H9 (cell line): Measurements from ENCODE around the gene KAT6B. TPM values are rescaled to one million over a fixed set of nuclear protein-coding genes. Genes with fewer than 3 reads are reported as not detected.

Source experiments
- DNase-seq: peaks from one replicate; pipeline ENCODE4 v3.0.0-alpha.2; 2017
- H2AFZ ChIP-seq: one replicate; pipeline ENCODE4 v1.6.1; 2013; ENCODE audit warnings: mild to moderate bottlenecking, low read length, control low read depth, moderate library complexity
- H2AK5ac ChIP-seq: 2 replicates; pipeline ENCODE4 v1.6.1; 2013; ENCODE audit warnings: low read length, control low read depth, mixed read lengths; ENCODE audit not compliant: insufficient read length
- H2BK120ac ChIP-seq: one replicate; pipeline ENCODE4 v1.6.1; 2013; ENCODE audit warnings: low read depth, mild to moderate bottlenecking, low read length, control low read depth, inconsistent platforms; ENCODE audit not compliant: poor library complexity, severe bottlenecking
- H2BK12ac ChIP-seq: 2 replicates; pipeline ENCODE4 v1.6.1; 2013; ENCODE audit warnings: low read length, control low read depth, mixed read lengths, low read depth; ENCODE audit not compliant: insufficient read length
- H2BK15ac ChIP-seq: 2 replicates; pipeline ENCODE4 v1.6.1; 2013; ENCODE audit warnings: low read depth, low read length, control low read depth
- H2BK20ac ChIP-seq: one replicate; pipeline ENCODE4 v1.6.1; 2013; ENCODE audit warnings: low read depth, mild to moderate bottlenecking, low read length, control low read depth, inconsistent platforms; ENCODE audit not compliant: poor library complexity, severe bottlenecking
- H2BK5ac ChIP-seq: 2 replicates; pipeline ENCODE4 v1.6.1; 2013; ENCODE audit warnings: low read length, control low read depth, mixed read lengths; ENCODE audit not compliant: insufficient read length
- H3K14ac ChIP-seq: 2 replicates; pipeline ENCODE4 v1.6.1; 2013; ENCODE audit warnings: low read length, control low read depth; ENCODE audit not compliant: insufficient read depth
- H3K18ac ChIP-seq: 2 replicates; pipeline ENCODE4 v1.6.1; 2013; ENCODE audit warnings: low read depth, mild to moderate bottlenecking, mixed read lengths, low read length, control low read depth; ENCODE audit not compliant: insufficient read length
- H3K23ac ChIP-seq: 2 replicates; pipeline ENCODE4 v1.6.1; 2013; ENCODE audit warnings: low read length, control low read depth, mixed read lengths, low read depth; ENCODE audit not compliant: insufficient read length
- H3K23me2 ChIP-seq: 2 replicates; pipeline ENCODE4 v1.6.1; 2013; ENCODE audit warnings: low read depth, mild to moderate bottlenecking, mixed read lengths, low read length, control low read depth; ENCODE audit not compliant: insufficient read length, poor library complexity, severe bottlenecking
- H3K27ac ChIP-seq: 2 replicates; pipeline ENCODE4 v1.5.1; 2013; ENCODE audit warnings: low read length, control low read depth, mixed read lengths, low read depth; ENCODE audit not compliant: insufficient read length
- H3K27me3 ChIP-seq: 2 replicates; pipeline ENCODE4 v1.6.1; 2013; ENCODE audit warnings: low read length, control low read depth, inconsistent platforms; ENCODE audit not compliant: insufficient read depth
- H3K4ac ChIP-seq: 2 replicates; pipeline ENCODE4 v1.6.1; 2013; ENCODE audit warnings: low read depth, mild to moderate bottlenecking, control low read depth, inconsistent platforms, low read length, moderate library complexity
- H3K4me1 ChIP-seq: 2 replicates; pipeline ENCODE4 v1.6.1; 2013; ENCODE audit warnings: low read length, control low read depth, inconsistent platforms; ENCODE audit not compliant: insufficient read depth
- H3K4me2 ChIP-seq: 2 replicates; pipeline ENCODE4 v1.6.1; 2013; ENCODE audit warnings: low read length, control low read depth, mixed read lengths; ENCODE audit not compliant: insufficient read length, insufficient read depth
- H3K56ac ChIP-seq: 2 replicates; pipeline ENCODE4 v1.6.1; 2013; ENCODE audit warnings: low read depth, mild to moderate bottlenecking, mixed read lengths, low read length, control low read depth; ENCODE audit not compliant: insufficient read length
- H3K79me1 ChIP-seq: 2 replicates; pipeline ENCODE4 v1.6.1; 2013; ENCODE audit warnings: low read depth, mild to moderate bottlenecking, moderate library complexity, low read length, control low read depth, inconsistent platforms; ENCODE audit not compliant: insufficient read depth, poor library complexity, severe bottlenecking
- H3K79me2 ChIP-seq: 2 replicates; pipeline ENCODE4 v1.6.1; 2013; ENCODE audit warnings: low read length, control low read depth, inconsistent platforms; ENCODE audit not compliant: insufficient read depth
- H3K9ac ChIP-seq: 2 replicates; pipeline ENCODE4 v1.6.1; 2013; ENCODE audit warnings: low read length, control low read depth, mixed read lengths; ENCODE audit not compliant: insufficient read length; ENCODE audit errors: extremely low read depth
- H3K9me3 ChIP-seq: one replicate; pipeline ENCODE4 v1.6.1; 2013; ENCODE audit warnings: low read depth, low read length, inconsistent platforms; ENCODE audit not compliant: control insufficient read depth
- H3T11ph ChIP-seq: one replicate; pipeline ENCODE4 v1.6.1; 2013; ENCODE audit warnings: mild to moderate bottlenecking, low read length, control low read depth, inconsistent platforms
- H4K20me1 ChIP-seq: one replicate; pipeline ENCODE4 v1.6.1; 2013; ENCODE audit not compliant: control insufficient read depth, insufficient read length, insufficient read depth
- H4K5ac ChIP-seq: 2 replicates; pipeline ENCODE4 v1.6.1; 2013; ENCODE audit warnings: low read depth, mild to moderate bottlenecking, mixed read lengths, low read length, control low read depth; ENCODE audit not compliant: insufficient read length
- H4K8ac ChIP-seq: replicated peaks from 2 replicates; pipeline ENCODE4 v1.6.1; 2013; ENCODE audit warnings: low read length, control low read depth, mixed read lengths, low read depth; ENCODE audit not compliant: insufficient read length
- H4K91ac ChIP-seq: 2 replicates; pipeline ENCODE4 v1.6.1; 2013; ENCODE audit warnings: low read depth, mild to moderate bottlenecking, moderate library complexity, mixed read lengths, low read length, control low read depth; ENCODE audit not compliant: insufficient read length
- H3K27ac Mint-ChIP-seq, 3 experiments: 2 replicates in 2 of 3; 3 replicates in 1 of 3; pipeline ENCODE4 v1.8.0; 2020 to 2021; ENCODE audit warnings: mixed read lengths in 3 of 3, mild to moderate bottlenecking in 1 of 3, moderate library complexity in 1 of 3
- H3K27me3 Mint-ChIP-seq: 2 replicates; pipeline ENCODE4 v1.8.0; 2021; ENCODE audit warnings: low read depth, mild to moderate bottlenecking, moderate library complexity, mixed read lengths
- H3K36me3 Mint-ChIP-seq, 3 experiments: 2 replicates in 2 of 3; 3 replicates in 1 of 3; pipeline ENCODE4 v1.8.0; 2020 to 2021; ENCODE audit warnings: low read depth in 3 of 3, mixed read lengths in 3 of 3; ENCODE audit not compliant: insufficient read depth in 1 of 3
- H3K4me1 Mint-ChIP-seq, 2 experiments: 2 replicates each; pipeline ENCODE4 v1.8.0; 2020; ENCODE audit warnings: mixed read lengths in 2 of 2
- H3K4me3 Mint-ChIP-seq, 2 experiments: 2 replicates in 1 of 2; 3 replicates in 1 of 2; pipeline ENCODE4 v1.8.0; 2020 to 2021; ENCODE audit warnings: mild to moderate bottlenecking in 2 of 2, mixed read lengths in 2 of 2, moderate library complexity in 1 of 2
- H3K9me3 Mint-ChIP-seq, 2 experiments: 2 replicates in 1 of 2; 3 replicates in 1 of 2; pipeline ENCODE4 v1.8.0; 2020; ENCODE audit warnings: mild to moderate bottlenecking in 2 of 2, mixed read lengths in 2 of 2, moderate library complexity in 1 of 2
- WGBS: extraction: QIAGEN DNeasy Blood & Tissue Kit; methylation state at CpG from one replicate; pipeline ENCODE4 v1.1.7; 2013; ENCODE audit warnings: missing lambda C conversion rate, low lambda C conversion rate, mixed read lengths; ENCODE audit not compliant: insufficient read length; ENCODE audit errors: extremely low coverage; 5-methylcytosine and 5-hydroxymethylcytosine counted together
- total RNA-seq: library from RNA; stranded (reverse); gene quantifications from 2 replicates; pipeline ENCODE4 v1.2.1, GENCODE V29; 2021
- TF ChIP-seq, protein P1 (sequence below): fragments of 200-600 bp; sonication (generic); conservative IDR thresholded peaks from 3 replicates; pipeline ENCODE4 v1.8.0; 2021; ENCODE audit warnings: antibody characterized with exemption, mild to moderate bottlenecking

The KAT6B gene
- total RNA-seq, 1 experiment from 2014 or later, result 34.2 TPM

GRCh38 chr10:74913377-74913979, 87.1 kb downstream of the KAT6B start:
- no peak overlapping the region for H3K23ac ChIP-seq
- no peak overlapping the region for H3K4me2 ChIP-seq
- H3K4me1 Mint-ChIP-seq, result peaks cover 8% of the 10 kb centered on the region in 2 experiments
- no peaks in the 10 kb centered on the region for H3K27me3 Mint-ChIP-seq
- no peak overlapping the region for H3K18ac ChIP-seq
- no peak overlapping the region for H3K4ac ChIP-seq
- H3K9me3 Mint-ChIP-seq, result peaks cover 0 to 5% of the 10 kb centered on the region in 2 experiments; a peak in 1 of 5 replicates
- no peak overlapping the region for H4K5ac ChIP-seq
- no peak overlapping the region for H3K9ac ChIP-seq
- no peaks in the 10 kb centered on the region for H3K79me2 ChIP-seq
- H2BK120ac ChIP-seq, result no peak overlapping the region
- TF ChIP-seq, protein P1, sequence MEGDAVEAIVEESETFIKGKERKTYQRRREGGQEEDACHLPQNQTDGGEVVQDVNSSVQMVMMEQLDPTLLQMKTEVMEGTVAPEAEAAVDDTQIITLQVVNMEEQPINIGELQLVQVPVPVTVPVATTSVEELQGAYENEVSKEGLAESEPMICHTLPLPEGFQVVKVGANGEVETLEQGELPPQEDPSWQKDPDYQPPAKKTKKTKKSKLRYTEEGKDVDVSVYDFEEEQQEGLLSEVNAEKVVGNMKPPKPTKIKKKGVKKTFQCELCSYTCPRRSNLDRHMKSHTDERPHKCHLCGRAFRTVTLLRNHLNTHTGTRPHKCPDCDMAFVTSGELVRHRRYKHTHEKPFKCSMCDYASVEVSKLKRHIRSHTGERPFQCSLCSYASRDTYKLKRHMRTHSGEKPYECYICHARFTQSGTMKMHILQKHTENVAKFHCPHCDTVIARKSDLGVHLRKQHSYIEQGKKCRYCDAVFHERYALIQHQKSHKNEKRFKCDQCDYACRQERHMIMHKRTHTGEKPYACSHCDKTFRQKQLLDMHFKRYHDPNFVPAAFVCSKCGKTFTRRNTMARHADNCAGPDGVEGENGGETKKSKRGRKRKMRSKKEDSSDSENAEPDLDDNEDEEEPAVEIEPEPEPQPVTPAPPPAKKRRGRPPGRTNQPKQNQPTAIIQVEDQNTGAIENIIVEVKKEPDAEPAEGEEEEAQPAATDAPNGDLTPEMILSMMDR, result no peak
- no peak overlapping the region for H4K91ac ChIP-seq
- no peak overlapping the region for H3T11ph ChIP-seq
- H4K20me1 ChIP-seq, result no peaks in the 10 kb centered on the region
- no peak overlapping the region for H3K4me3 Mint-ChIP-seq
- H3K27ac ChIP-seq, result no peak overlapping the region
- no peak overlapping the region for H3K56ac ChIP-seq
- no peak for DNase-seq
- no peak overlapping the region for H2BK20ac ChIP-seq
- H3K9me3 ChIP-seq, result no peaks in the 10 kb centered on the region
- H3K23me2 ChIP-seq, result no peaks in the 10 kb centered on the region
- no CpG with 5 or more reads among the region's 6 CpGs for WGBS
- no peak overlapping the region for H2BK15ac ChIP-seq
- H3K27ac Mint-ChIP-seq, result no peak overlapping the region
- H2BK5ac ChIP-seq, result no peak overlapping the region
- no peak overlapping the region for H2AK5ac ChIP-seq
- no peak overlapping the region for H3K14ac ChIP-seq
- H2BK12ac ChIP-seq, result no peak overlapping the region
- H4K8ac ChIP-seq, result no peak overlapping the region
- H3K4me1 ChIP-seq, result no peaks in the 10 kb centered on the region; the same call in 1 of the 2 replicates
- H3K27me3 ChIP-seq, result no peaks in the 10 kb centered on the region
- peaks cover 2% of the 10 kb centered on the region for H3K79me1 ChIP-seq
- no peak overlapping the region for H2AFZ ChIP-seq
- peaks cover 0 to 3% (median 0%) of the 10 kb centered on the region in 3 experiments; a peak in 1 of 7 replicates for H3K36me3 Mint-ChIP-seq
